Caco-2 (cell line): ENCODE measurements around the gene ATP8A2. TPM values are rescaled to one million over a fixed set of nuclear protein-coding genes. Genes with fewer than 3 reads are reported as not detected.

Experiments used
- BruUV-seq: library from RNA; stranded (reverse); fragments of 400-500 nt; replicated peaks from 2 replicates; lab custom pipeline; 2021; lab: Mats Ljungman, UMichigan
- CTCF ChIA-PET: fragments of 300-600 bp; sonication (Branson Sonifier 250); formaldehyde crosslinking; loops from one replicate; lab custom pipeline; 2022; ENCODE audit warnings: antibody characterized with exemption; lab: Charles Lee
- POLR2A ChIA-PET: fragments of 300-600 bp; sonication (Branson Sonifier 250); formaldehyde crosslinking; loops from one replicate; lab custom pipeline; 2022; ENCODE audit warnings: antibody characterized with exemption; lab: Charles Lee
- DNase-seq, 2 experiments: peaks; one replicate each; pipeline versions ENCODE4 v3.0.0 to v3.0.0-alpha.2; 2020 to 2022
- H3K27me3 ChIP-seq: replicated peaks from 2 replicates; pipeline ENCODE4 v1.6.0; 2011; ENCODE audit warnings: low read length; ENCODE audit not compliant: control insufficient read depth, insufficient read depth
- H3K36me3 ChIP-seq: 2 replicates; pipeline ENCODE4 v1.5.1; 2011; ENCODE audit warnings: low read length; ENCODE audit not compliant: control insufficient read depth, insufficient read depth
- H3K4me1 ChIP-seq: fragments of 250-450 bp; sonication (Bioruptor Pico); 2 replicates; pipeline ENCODE4 v1.5.1; 2020; ENCODE audit warnings: mild to moderate bottlenecking
- H3K4me3 ChIP-seq: 2 replicates; pipeline ENCODE4 v1.5.1; 2011; ENCODE audit warnings: low read depth, mild to moderate bottlenecking, control low read depth, low read length
- H3K9me3 ChIP-seq: fragments of 250-450 bp; sonication (Bioruptor Pico); 2 replicates; pipeline ENCODE4 v1.5.1; 2020; ENCODE audit warnings: mild to moderate bottlenecking, moderate library complexity
- H3K27ac Mint-ChIP-seq: one replicate; pipeline ENCODE4 v1.8.0; 2022; ENCODE audit warnings: mixed read lengths; ENCODE audit not compliant: unreplicated experiment
- H3K27me3 Mint-ChIP-seq: one replicate; pipeline ENCODE4 v1.8.0; 2022; ENCODE audit warnings: mixed read lengths; ENCODE audit not compliant: insufficient read depth, unreplicated experiment
- H3K36me3 Mint-ChIP-seq: one replicate; pipeline ENCODE4 v1.8.0; 2022; ENCODE audit warnings: mild to moderate bottlenecking, mixed read lengths; ENCODE audit not compliant: insufficient read depth, unreplicated experiment
- H3K4me1 Mint-ChIP-seq: one replicate; pipeline ENCODE4 v1.8.0; 2022; ENCODE audit warnings: low read depth, mixed read lengths; ENCODE audit not compliant: unreplicated experiment
- H3K4me3 Mint-ChIP-seq: one replicate; pipeline ENCODE4 v1.8.0; 2022; ENCODE audit warnings: mild to moderate bottlenecking, moderate library complexity, mixed read lengths; ENCODE audit not compliant: unreplicated experiment
- H3K9me3 Mint-ChIP-seq: one replicate; pipeline ENCODE4 v1.8.0; 2022; ENCODE audit warnings: mixed read lengths; ENCODE audit not compliant: unreplicated experiment
- intact Hi-C: fragments of 100-400 bp; cut with micrococcal nuclease; formaldehyde crosslinking; loops from one replicate; pipeline ENCODE4 v1.10.0; 2022; ENCODE audit not compliant: unreplicated experiment
- total RNA-seq: library from RNA; stranded (reverse); gene quantifications from 2 replicates; pipeline ENCODE4 v1.2.3, GENCODE V29; 2022
- TF ChIP-seq, protein P1 (sequence below), 2 experiments: fragments of 200-600 bp in 1 of 2; IDR thresholded peaks; 1 replicate in 1 of 2; 2 replicates in 1 of 2; pipeline versions ENCODE4 v1.5.1 to v1.8.0; 2011 to 2022; ENCODE audit warnings: antibody characterized with exemption in 1 of 2, control low read depth in 1 of 2, inconsistent platforms in 1 of 2, low read depth in 1 of 2, low read length in 1 of 2, mild to moderate bottlenecking in 1 of 2, moderate library complexity in 1 of 2; ENCODE audit not compliant: insufficient read depth in 1 of 2, severe bottlenecking in 1 of 2, unreplicated experiment in 1 of 2

The ATP8A2 gene
- total RNA-seq, 1 experiment from 2014 or later = 0.05 TPM

DNA sequence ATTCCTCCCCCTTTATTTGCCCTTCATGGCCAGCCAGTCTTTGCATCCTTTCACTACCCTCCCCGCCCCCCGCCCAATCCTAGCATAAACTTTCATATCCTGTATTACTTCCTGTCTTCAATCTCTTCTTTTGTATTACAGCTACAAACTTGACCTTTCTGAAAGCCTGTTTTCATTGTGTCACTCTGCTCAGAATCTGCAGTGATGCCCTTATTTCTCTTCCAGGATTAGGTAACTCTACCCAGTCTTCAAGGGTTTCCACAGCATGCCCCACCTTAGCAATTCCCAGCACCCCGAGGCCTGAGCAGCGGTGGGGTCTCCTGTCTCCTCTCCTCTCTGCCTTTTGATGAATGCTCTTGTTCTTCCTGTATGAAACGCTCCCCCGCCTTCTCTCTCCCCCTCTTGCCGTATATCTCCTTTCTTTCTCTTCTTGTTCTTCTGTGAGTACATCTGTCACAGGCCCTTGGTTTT is 534.5 kb downstream of the ATP8A2 start:
- no peak overlapping the region for H3K4me3 ChIP-seq
- no TSS peak for BruUV-seq
- H3K27me3 ChIP-seq = no peaks in the 10 kb centered on the region
- Mint-ChIP-seq H3K27ac (no peak overlapping the region), H3K9me3 (no peaks in the 10 kb centered on the region), H3K4me1 (peaks cover under 1% of the 10 kb centered on the region), H3K4me3 (no peak overlapping the region), H3K27me3 (no peaks in the 10 kb centered on the region), H3K36me3 (no peaks in the 10 kb centered on the region)
- no peak for DNase-seq
- H3K4me1 ChIP-seq = peaks cover 15% of the 10 kb centered on the region
- ChIA-PET POLR2A (no interaction called here), CTCF (no interaction called here)
- intact Hi-C loops = no loop called here
- TF ChIP-seq, protein P1, sequence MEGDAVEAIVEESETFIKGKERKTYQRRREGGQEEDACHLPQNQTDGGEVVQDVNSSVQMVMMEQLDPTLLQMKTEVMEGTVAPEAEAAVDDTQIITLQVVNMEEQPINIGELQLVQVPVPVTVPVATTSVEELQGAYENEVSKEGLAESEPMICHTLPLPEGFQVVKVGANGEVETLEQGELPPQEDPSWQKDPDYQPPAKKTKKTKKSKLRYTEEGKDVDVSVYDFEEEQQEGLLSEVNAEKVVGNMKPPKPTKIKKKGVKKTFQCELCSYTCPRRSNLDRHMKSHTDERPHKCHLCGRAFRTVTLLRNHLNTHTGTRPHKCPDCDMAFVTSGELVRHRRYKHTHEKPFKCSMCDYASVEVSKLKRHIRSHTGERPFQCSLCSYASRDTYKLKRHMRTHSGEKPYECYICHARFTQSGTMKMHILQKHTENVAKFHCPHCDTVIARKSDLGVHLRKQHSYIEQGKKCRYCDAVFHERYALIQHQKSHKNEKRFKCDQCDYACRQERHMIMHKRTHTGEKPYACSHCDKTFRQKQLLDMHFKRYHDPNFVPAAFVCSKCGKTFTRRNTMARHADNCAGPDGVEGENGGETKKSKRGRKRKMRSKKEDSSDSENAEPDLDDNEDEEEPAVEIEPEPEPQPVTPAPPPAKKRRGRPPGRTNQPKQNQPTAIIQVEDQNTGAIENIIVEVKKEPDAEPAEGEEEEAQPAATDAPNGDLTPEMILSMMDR (IDR thresholded peaks at IDR 0.05; ENCODE audit: insufficient read depth in 1 of 2, low read depth in 1 of 2, low read length in 1 of 2, severe bottlenecking in 1 of 2, unreplicated experiment in 1 of 2) = no peak
- H3K9me3 ChIP-seq = no peaks in the 10 kb centered on the region
- H3K36me3 ChIP-seq = no peaks in the 10 kb centered on the region

DNA sequence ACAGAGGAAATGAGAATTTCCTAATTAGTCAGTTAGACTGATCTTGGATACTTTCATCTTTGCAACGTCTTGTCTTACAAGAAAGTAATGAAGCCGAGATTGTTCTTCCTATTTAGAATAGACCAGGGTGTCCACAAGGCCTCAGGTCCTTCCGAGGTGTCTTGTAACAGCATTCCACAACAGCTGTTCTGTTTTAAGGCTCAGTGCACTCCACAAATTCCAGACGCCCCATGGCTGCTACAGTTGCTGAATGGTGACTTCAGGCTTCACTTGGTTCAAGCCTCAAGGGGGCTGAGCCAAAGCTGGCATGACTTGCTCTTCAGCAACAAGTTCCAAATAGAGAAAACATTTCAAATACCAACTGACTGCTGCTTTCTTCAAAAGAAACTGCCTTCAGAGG is 536.6 kb downstream of the ATP8A2 start:
- Mint-ChIP-seq H3K36me3 (no peaks in the 10 kb centered on the region), H3K9me3 (no peaks in the 10 kb centered on the region), H3K27ac (no peak overlapping the region), H3K4me1 (no peaks in the 10 kb centered on the region), H3K27me3 (no peaks in the 10 kb centered on the region), H3K4me3 (no peak overlapping the region)
- TF ChIP-seq, protein P1 (IDR thresholded peaks at IDR 0.05; ENCODE audit: insufficient read depth in 1 of 2, low read depth in 1 of 2, low read length in 1 of 2, severe bottlenecking in 1 of 2, unreplicated experiment in 1 of 2) = no peak
- H3K27me3 ChIP-seq = no peaks in the 10 kb centered on the region
- no TSS peak for BruUV-seq
- no peak for DNase-seq
- H3K36me3 ChIP-seq = no peaks in the 10 kb centered on the region
- no peak overlapping the region for H3K4me3 ChIP-seq
- POLR2A ChIA-PET = no interaction called here
- no peaks in the 10 kb centered on the region for H3K9me3 ChIP-seq
- peaks cover 17% of the 10 kb centered on the region for H3K4me1 ChIP-seq
- intact Hi-C loops = no loop called here
- CTCF ChIA-PET = no interaction called here

DNA sequence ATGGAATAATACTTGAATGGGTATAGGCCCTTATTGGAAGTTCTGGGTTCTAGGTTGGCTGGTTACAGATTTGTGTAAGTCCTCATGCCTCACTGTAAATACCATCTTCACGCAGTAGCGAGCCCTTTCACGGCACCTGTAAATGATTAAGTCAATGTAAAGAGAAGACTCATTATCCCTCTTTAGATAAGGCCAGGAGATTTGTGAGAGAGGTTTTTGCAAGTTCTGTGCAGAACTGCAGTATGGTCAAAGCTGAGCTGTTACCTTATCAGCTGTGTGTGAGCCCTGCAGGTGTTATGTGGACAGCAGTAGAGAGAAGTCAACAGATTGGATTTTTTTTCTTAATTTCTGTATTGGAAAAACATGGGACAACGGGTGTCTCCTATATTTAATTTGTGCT is 538.5 kb downstream of the ATP8A2 start:
- BruUV-seq = no TSS peak
- ChIA-PET CTCF (no interaction called here), POLR2A (no interaction called here)
- Histone ChIP-seq H3K9me3 (no peaks in the 10 kb centered on the region), H3K27me3 (no peaks in the 10 kb centered on the region), H3K36me3 (no peaks in the 10 kb centered on the region), H3K4me3 (no peak overlapping the region), H3K4me1 (peaks cover 17% of the 10 kb centered on the region)
- no peaks in the 10 kb centered on the region for H3K36me3 Mint-ChIP-seq
- H3K4me3 Mint-ChIP-seq = no peak overlapping the region
- intact Hi-C loops = loop anchor here (1.0 kb wide), 1 partner anchor 57 kb away; no protein-coding TSS in a partner anchor
- TF ChIP-seq, protein P1 (IDR thresholded peaks at IDR 0.05; ENCODE audit: insufficient read depth in 1 of 2, low read depth in 1 of 2, low read length in 1 of 2, severe bottlenecking in 1 of 2, unreplicated experiment in 1 of 2) = no peak
- no peaks in the 10 kb centered on the region for H3K4me1 Mint-ChIP-seq
- no peaks in the 10 kb centered on the region for H3K27me3 Mint-ChIP-seq
- H3K9me3 Mint-ChIP-seq = no peaks in the 10 kb centered on the region
- no peak overlapping the region for H3K27ac Mint-ChIP-seq
- peak; percentile 59 to 62 for DNase-seq
